Mesodermal cell (in vitro differentiated cells): Measurements from ENCODE around the gene TARS3.

ENCODE experiments used
- H3K27ac ChIP-seq: 2 replicates; pipeline ENCODE4 v1.7.0; 2013; ENCODE audit warnings: mild to moderate bottlenecking, low read depth, low read length, moderate library complexity; ENCODE audit not compliant: severe bottlenecking
- H3K36me3 ChIP-seq: 2 replicates; pipeline ENCODE4 v1.7.1; 2013; ENCODE audit warnings: mild to moderate bottlenecking, low read length, moderate library complexity; ENCODE audit not compliant: control insufficient read depth, insufficient read depth
- H3K4me1 ChIP-seq: one replicate; pipeline ENCODE4 v1.7.1; 2013; ENCODE audit warnings: mild to moderate bottlenecking, low read length; ENCODE audit not compliant: insufficient read depth, control insufficient read depth, poor library complexity, severe bottlenecking
- H3K4me3 ChIP-seq: 2 replicates; pipeline ENCODE4 v1.7.0; 2013; ENCODE audit warnings: low read length, control low read depth, mild to moderate bottlenecking; ENCODE audit not compliant: insufficient read depth, poor library complexity, severe bottlenecking; ENCODE audit errors: extremely low read depth
- H3K9me3 ChIP-seq: 2 replicates; pipeline ENCODE4 v1.7.1; 2013; ENCODE audit warnings: mild to moderate bottlenecking, low read length, moderate library complexity; ENCODE audit not compliant: control insufficient read depth
- WGBS, 2 experiments: methylation state at CpG; one replicate each; pipeline ENCODE4 v1.1.5; 2013; ENCODE audit warnings: missing lambda C conversion rate in 2 of 2; ENCODE audit not compliant: insufficient coverage in 2 of 2; 5-methylcytosine and 5-hydroxymethylcytosine counted together

TARS3 gene

DNA sequence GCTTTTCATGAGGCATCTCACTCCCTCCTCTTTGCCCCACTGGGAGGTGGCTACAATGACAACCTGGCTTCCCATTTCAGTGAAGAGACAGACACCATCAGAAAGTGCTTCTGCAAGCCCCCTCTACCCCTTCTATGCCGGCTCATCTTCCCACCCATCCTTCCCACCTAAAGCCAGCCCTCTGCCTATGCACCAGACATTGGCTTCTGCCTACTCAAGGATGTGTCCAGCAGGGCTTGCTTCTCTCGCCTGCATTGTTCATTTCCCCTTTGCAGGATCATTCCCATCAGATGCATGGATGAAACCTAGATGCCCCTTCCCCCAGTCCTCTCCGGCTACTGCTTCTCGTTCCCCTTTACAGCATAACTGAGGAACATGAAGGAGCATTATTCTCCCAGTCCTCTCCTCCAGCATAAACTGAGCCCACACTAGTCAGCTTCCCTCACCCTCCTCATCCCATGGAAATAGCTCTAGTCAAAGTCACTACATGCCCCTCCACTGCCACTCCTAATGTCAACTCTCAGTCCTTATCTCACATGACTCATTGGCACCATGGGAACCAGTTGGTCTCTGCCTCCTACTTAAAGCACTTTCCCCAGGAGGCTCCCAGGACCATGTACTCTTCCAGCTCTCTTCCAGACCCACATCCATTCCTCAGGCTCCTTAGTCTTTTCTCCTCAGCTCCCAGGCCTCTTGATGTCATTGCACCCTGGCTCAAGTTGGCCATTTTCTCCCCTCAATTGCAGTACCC, 120.0 kb downstream of the TARS3 start:
- Histone ChIP-seq H3K4me3 (no peak overlapping the region), H3K27ac (no peak overlapping the region), H3K9me3 (no peaks in the 10 kb centered on the region), H3K36me3 (no peaks in the 10 kb centered on the region), H3K4me1 (no peaks in the 10 kb centered on the region)
- WGBS, 2 experiments: 87 to 100% methylated on average over 3 to 4 of the region's 4 CpGs
